ENCODE measurements around the gene CCT7. TPM values are rescaled to one million over a fixed set of nuclear protein-coding genes. Genes with fewer than 3 reads are reported as not detected.

CCT7 gene
- total and polyA plus RNA-seq, 2 of the 8 experiments (the other 6 are each of a cell fraction or from before 2014, with no cell fraction given), result 440 to 474 TPM

DNA sequence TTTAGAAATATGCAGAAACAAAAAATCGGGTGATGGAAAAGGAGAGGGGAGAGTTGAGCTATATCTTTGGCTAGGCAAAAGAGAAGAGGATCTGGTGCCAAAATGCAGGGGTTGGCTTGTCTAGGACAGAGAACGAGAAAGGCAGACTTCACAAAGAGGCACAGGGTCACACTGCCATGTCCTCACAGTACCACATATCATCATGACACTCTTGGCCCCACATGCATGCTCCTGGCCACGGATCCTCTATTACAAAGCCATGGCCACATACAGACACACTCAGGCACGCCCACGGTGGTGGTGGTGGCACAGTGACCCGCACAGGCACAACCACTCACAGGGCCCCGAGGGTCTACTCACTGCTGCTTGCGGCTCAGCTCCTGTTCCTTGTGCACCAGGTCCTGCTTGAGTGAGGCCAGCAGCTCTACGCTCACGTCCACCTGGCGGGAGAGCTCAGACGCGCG lies 34.3 kb downstream of the CCT7 start:
- TF ChIP-seq HDAC6 (IDR thresholded peaks at IDR 0.05; ENCODE audit: low read depth, low read length), result no peak
- TF ChIP-seq, protein P1, sequence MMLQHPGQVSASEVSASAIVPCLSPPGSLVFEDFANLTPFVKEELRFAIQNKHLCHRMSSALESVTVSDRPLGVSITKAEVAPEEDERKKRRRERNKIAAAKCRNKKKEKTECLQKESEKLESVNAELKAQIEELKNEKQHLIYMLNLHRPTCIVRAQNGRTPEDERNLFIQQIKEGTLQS (IDR thresholded peaks at IDR 0.05; ENCODE audit: insufficient read depth, low read depth, low read length), result no peak
- 0 out of 2 replicates have a peak, but pooled peaks have one; percentile 36 for TF ChIP-seq POLR2AphosphoS5 (IDR thresholded peaks at IDR 0.05; ENCODE audit: low read depth, low read length)
- TF ChIP-seq EZH2 (IDR thresholded peaks at IDR 0.05; ENCODE audit: low read depth, low read length, severe bottlenecking), result peak; percentile 37
- no peak for TF ChIP-seq SP1 (IDR thresholded peaks at IDR 0.05; ENCODE audit: low read depth, low read length)
- TF ChIP-seq SIN3A (conservative IDR thresholded peaks at IDR 0.05 in 1 of 2, IDR thresholded peaks at IDR 0.05 in 1 of 2; ENCODE audit: low read depth in 1 of 2, low read length in 2 of 2), result no peak
- no peak for TF ChIP-seq KDM4A (IDR thresholded peaks at IDR 0.05; ENCODE audit: low read depth, low read length, severe bottlenecking)
- no peak for TF ChIP-seq CREB1 (IDR thresholded peaks at IDR 0.05)
- Histone ChIP-seq H3K18ac (ENCODE audit: extremely low read depth, low read length) (peak overlapping the region; percentile 96), H3K4me1 (replicated peaks in 1 of 4; ENCODE audit: control insufficient read depth in 3 of 4, insufficient read depth in 4 of 4, low read length in 3 of 4) (peaks cover 0 to 10% (median 6%) of the 10 kb centered on the region in 4 experiments; a peak in 5 of 7 replicates), H3K79me2 (ENCODE audit: control insufficient read depth in 1 of 2, insufficient read depth in 2 of 2, low read length in 2 of 2) (no peaks in the 10 kb centered on the region; a peak in 1 of 4 replicates), H3K4me3 (ENCODE audit: extremely low read depth in 1 of 4, insufficient read depth in 2 of 4, low read depth in 3 of 4, low read length in 4 of 4) (peak overlapping the region; percentile 39 to 63 (median 54)), H2BK20ac (ENCODE audit: low read length) (no peak overlapping the region), H3K9me3 (ENCODE audit: insufficient read depth in 2 of 2, low read depth in 1 of 2, low read length in 1 of 2) (no peaks in the 10 kb centered on the region), H2BK15ac (ENCODE audit: low read length) (0 out of 2 replicates have a peak overlapping the region, but pooled peaks have one; percentile 19), H4K5ac (ENCODE audit: insufficient read length, low read depth, low read length) (peak overlapping the region; percentile 22), H3K23me2 (ENCODE audit: low read depth, low read length) (peaks cover 10% of the 10 kb centered on the region; the same call in 1 of the 2 replicates), H2BK5ac (ENCODE audit: low read depth, low read length) (no peak overlapping the region), H3K4me2 (ENCODE audit: insufficient read depth in 1 of 2, low read depth in 2 of 2, low read length in 2 of 2) (peak overlapping the region; percentile 77 to 99), H3K14ac (ENCODE audit: insufficient read length) (no peak overlapping the region), H3K23ac (ENCODE audit: insufficient read length) (no peak overlapping the region), H3K9ac (replicated peaks in 1 of 4; ENCODE audit: extremely low read depth in 1 of 4, low read depth in 3 of 4, low read length in 3 of 4) (peak overlapping the region in 3 of 4 experiments; percentile 14 to 70 (median 25); a peak in 5 of 7 replicates), H3K4ac (replicated peaks; ENCODE audit: insufficient read length, low read depth, low read length) (no peak overlapping the region), H2BK12ac (ENCODE audit: low read depth, low read length) (peak overlapping the region; percentile 84; the same call in 1 of the 2 replicates), H2AK5ac (ENCODE audit: low read depth, low read length) (no peak overlapping the region), H4K91ac (replicated peaks; ENCODE audit: insufficient read length, low read length) (peak overlapping the region; percentile 16), H3K56ac (replicated peaks; ENCODE audit: insufficient read length, low read depth, low read length) (no peak overlapping the region), H2BK120ac (replicated peaks; ENCODE audit: low read depth, low read length) (no peak overlapping the region), H4K8ac (ENCODE audit: extremely low read depth, insufficient read depth, low read length) (peak overlapping the region; percentile 92), H3K79me1 (ENCODE audit: low read depth, low read length) (peaks cover 7% of the 10 kb centered on the region; the same call in 1 of the 2 replicates), H3K27ac (ENCODE audit: low read depth, low read length) (no peak overlapping the region), H2AFZ (ENCODE audit: low read length) (no peak overlapping the region), H3K36me3 (ENCODE audit: control insufficient read depth in 2 of 4, insufficient read depth in 4 of 4, low read length in 3 of 4) (peaks cover 0 to 3% (median under 1%) of the 10 kb centered on the region in 4 experiments; a peak in 3 of 8 replicates), H4K20me1 (replicated peaks in 1 of 2; ENCODE audit: control insufficient read depth in 1 of 2, insufficient read depth in 2 of 2, low read length in 2 of 2) (peaks cover 3 to 32% of the 10 kb centered on the region in 2 experiments), H3K27me3 (replicated peaks in 1 of 4; ENCODE audit: control insufficient read depth in 3 of 4, extremely low read depth in 1 of 4, insufficient read depth in 3 of 4, low read length in 3 of 4) (peaks cover 0 to 28% (median 23%) of the 10 kb centered on the region in 4 experiments; a peak in 6 of 7 replicates)
- ChIA-PET POLR2A (ENCODE audit: partially characterized antibody) (interaction anchor here (0.7 to 4.6 kb wide), 14 partner anchors 8 to 117 kb away, joined by 3 to 22 read pairs (median 4); partner anchors contain the start of genes ALMS1, CCT7, EGR4 and FBXO41), CTCF (ENCODE audit: partially characterized antibody) (interaction anchor here (0.8 to 2.1 kb wide), 11 partner anchors 9 to 112 kb away, joined by 3 to 18 read pairs (median 7); partner anchors contain the start of gene EGR4)
- DNase-seq (ENCODE audit: low read depth in 1 of 2, low spot score in 2 of 2) (no peak), FAIRE-seq (no peak)
- 23% methylated on average over 14 of the region's 14 CpGs; no CpG with 5 or more reads in 1 of the 2 experiments for WGBS, 2 experiments (ENCODE audit: extremely low coverage in 1 of 2, insufficient coverage in 1 of 2, insufficient read length in 1 of 2, insufficient replicate concordance in 2 of 2, low coverage in 1 of 2, low lambda C conversion rate in 2 of 2, missing lambda C conversion rate in 1 of 2)

Measured in H1 (cell line).